ENCODE results near the gene NPSR1.
"Not testable (repeated sequence)": the region's sequence is repeated elsewhere in the genome, so short reads cannot be mapped to it uniquely, and the experiment has no call there.

Gene NPSR1

GRCh38 chr7:34780546-34780945, 122.5 kb downstream of the NPSR1 start:
- H3K36me3 ChIP-seq (ENCODE audit: control insufficient read depth, insufficient read depth, low read length) = no peaks in the 10 kb centered on the region
- H3K27me3 ChIP-seq (replicated peaks; ENCODE audit: control insufficient read depth, insufficient read depth, low read length) = no peaks in the 10 kb centered on the region
- TF ChIP-seq CTCF (IDR thresholded peaks at IDR 0.05; ENCODE audit: insufficient read depth, low read length, poor library complexity, severe bottlenecking) = no peak
- H3K4me3 ChIP-seq (replicated peaks; ENCODE audit: low read depth, low read length) = no peak overlapping the region
- no peak for DNase-seq (ENCODE audit: extremely low read depth, insufficient read length)

GRCh38 chr7:34787586-34787985, 129.6 kb downstream of the NPSR1 start:
- Histone ChIP-seq H3K36me3 (ENCODE audit: control insufficient read depth, insufficient read depth, low read length) (no peaks in the 10 kb centered on the region), H3K4me3 (replicated peaks; ENCODE audit: low read depth, low read length) (no peak overlapping the region), H3K27me3 (replicated peaks; ENCODE audit: control insufficient read depth, insufficient read depth, low read length) (no peaks in the 10 kb centered on the region)
- DNase-seq (ENCODE audit: extremely low read depth, insufficient read length) = no peak
- no peak for TF ChIP-seq CTCF (IDR thresholded peaks at IDR 0.05; ENCODE audit: insufficient read depth, low read length, poor library complexity, severe bottlenecking)

GRCh38 chr7:34806831-34807230, 148.8 kb downstream of the NPSR1 start:
- Histone ChIP-seq H3K36me3 (ENCODE audit: control insufficient read depth, insufficient read depth, low read length) (no peaks in the 10 kb centered on the region), H3K4me3 (replicated peaks; ENCODE audit: low read depth, low read length) (no peak overlapping the region), H3K27me3 (replicated peaks; ENCODE audit: control insufficient read depth, insufficient read depth, low read length) (no peaks in the 10 kb centered on the region)
- TF ChIP-seq CTCF (IDR thresholded peaks at IDR 0.05; ENCODE audit: insufficient read depth, low read length, poor library complexity, severe bottlenecking) = no peak
- no peak for DNase-seq (ENCODE audit: extremely low read depth, insufficient read length)

GRCh38 chr7:34807548-34808340, 149.7 kb downstream of the NPSR1 start:
- no peak for TF ChIP-seq CTCF (IDR thresholded peaks at IDR 0.05; ENCODE audit: insufficient read depth, low read length, poor library complexity, severe bottlenecking)
- DNase-seq (ENCODE audit: extremely low read depth, insufficient read length) = no peak
- no peaks in the 10 kb centered on the region for H3K27me3 ChIP-seq (replicated peaks; ENCODE audit: control insufficient read depth, insufficient read depth, low read length)

GRCh38 chr7:34814203-34814842, 156.3 kb downstream of the NPSR1 start:
- not testable (repeated sequence) for H3K4me3 ChIP-seq (replicated peaks; ENCODE audit: low read depth, low read length); H3K36me3 ChIP-seq (ENCODE audit: control insufficient read depth, insufficient read depth, low read length); DNase-seq (ENCODE audit: extremely low read depth, insufficient read length); H3K27me3 ChIP-seq (replicated peaks; ENCODE audit: control insufficient read depth, insufficient read depth, low read length)

More at GRCh38 chr7:34807548-34808340, 149.7 kb downstream of the NPSR1 start:
- Histone ChIP-seq H3K4me3 (replicated peaks; ENCODE audit: low read depth, low read length) (no peak overlapping the region), H3K36me3 (ENCODE audit: control insufficient read depth, insufficient read depth, low read length) (no peaks in the 10 kb centered on the region)

- H3K4me3 ChIP-seq (replicated peaks; ENCODE audit: low read depth, low read length) = no peak overlapping the region
- H3K36me3 ChIP-seq (ENCODE audit: control insufficient read depth, insufficient read depth, low read length) = no peaks in the 10 kb centered on the region
- TF ChIP-seq CTCF (IDR thresholded peaks at IDR 0.05; ENCODE audit: insufficient read depth, low read length, poor library complexity, severe bottlenecking) = no peak
- H3K27me3 ChIP-seq (replicated peaks; ENCODE audit: control insufficient read depth, insufficient read depth, low read length) = no peaks in the 10 kb centered on the region; the same call in 1 of the 2 replicates
- DNase-seq (ENCODE audit: extremely low read depth, insufficient read length) = no peak
These were observed 164.0 kb downstream of the NPSR1 start for GRCh38 chr7:34821932-34822558.
